ENCODE results near the gene SLC51A. TPM values are rescaled to one million over a fixed set of nuclear protein-coding genes. Genes with fewer than 3 reads are reported as not detected.

SLC51A gene
- total and polyA plus RNA-seq, 2 of the 13 experiments (the other 11 are each of a cell fraction or from before 2014, with no cell fraction given): 4.3 to 48.8 TPM

DNA sequence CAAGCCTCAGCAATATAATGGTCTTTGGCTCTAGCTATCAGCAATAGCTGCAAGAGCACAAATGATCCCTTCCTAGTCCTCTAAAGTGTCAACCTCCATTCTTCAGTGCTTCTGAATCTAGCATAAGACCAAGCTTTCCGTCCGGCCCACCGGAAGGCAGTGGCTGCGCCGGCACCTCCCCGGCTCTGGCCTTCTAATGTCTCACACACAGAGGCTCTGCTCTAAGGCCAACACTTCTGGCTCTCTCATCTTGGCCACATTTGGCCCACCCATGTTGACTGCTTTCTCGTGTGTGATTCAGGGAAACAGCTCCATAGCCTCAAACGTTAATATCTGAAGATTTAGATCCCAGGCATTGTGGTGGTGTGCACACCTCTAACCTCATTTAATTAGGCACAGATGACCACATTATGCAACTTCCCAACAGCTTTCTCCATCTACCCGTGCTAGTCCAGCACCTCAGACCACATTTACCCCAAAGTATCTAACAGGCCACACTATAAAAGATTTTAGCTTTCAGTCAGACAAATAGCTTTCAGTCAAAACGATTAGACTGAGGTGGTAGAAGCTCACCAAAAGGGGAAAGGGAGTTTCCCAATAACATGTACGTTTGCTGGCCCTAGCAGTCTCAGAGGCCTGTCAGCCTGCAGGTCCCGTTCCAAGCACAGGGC is 19.3 kb downstream of the SLC51A start:
- Histone ChIP-seq H3K27me3 (ENCODE audit: control insufficient read depth in 1 of 2, insufficient read depth in 2 of 2, low read length in 2 of 2) (no peaks in the 10 kb centered on the region), H2AFZ (ENCODE audit: low read length) (no peak overlapping the region), H3K79me2 (ENCODE audit: insufficient read depth, low read length) (no peaks in the 10 kb centered on the region), H4K20me1 (ENCODE audit: insufficient read depth, low read length) (no peaks in the 10 kb centered on the region), H3K4me1 (ENCODE audit: insufficient read depth, low read length) (peaks cover 4% of the 10 kb centered on the region), H3K27ac (ENCODE audit: extremely low read length, insufficient read depth, low read length) (no peak overlapping the region), H3K4me2 (ENCODE audit: low read depth, low read length) (no peak overlapping the region), H3K36me3 (replicated peaks in 1 of 2; ENCODE audit: control insufficient read depth in 1 of 2, insufficient read depth in 2 of 2, low read length in 2 of 2) (peaks cover 2 to 32% of the 10 kb centered on the region in 2 experiments), H3K9me3 (ENCODE audit: low read length) (no peaks in the 10 kb centered on the region), H3K9ac (ENCODE audit: insufficient read depth, low read depth, low read length) (no peak overlapping the region), H3K4me3 (replicated peaks in 1 of 3; ENCODE audit: insufficient read depth in 1 of 3, low read depth in 2 of 3, low read length in 3 of 3) (no peak overlapping the region)
- intact Hi-C loops (cut with micrococcal nuclease; ENCODE audit: unreplicated experiment) (no loop called here), in situ Hi-C loops (cut with HindIII; ENCODE audit: extremely low pct_ligation_motif_present, low pct_unique_long_range_greater_than_20kb) (no loop called here)
- no peak for ATAC-seq
- no peak for FAIRE-seq
- CTCF ChIA-PET (ENCODE audit: low intra/inter-chr PET ratio, low total read pairs): no interaction called here
- 88% methylated on average over 12 of the region's 12 CpGs for WGBS (ENCODE audit: low lambda C conversion rate)
- no peak for DNase-seq (ENCODE audit: low spot score)
- POLR2A ChIA-PET: no interaction called here
- TF ChIP-seq, protein P1, sequence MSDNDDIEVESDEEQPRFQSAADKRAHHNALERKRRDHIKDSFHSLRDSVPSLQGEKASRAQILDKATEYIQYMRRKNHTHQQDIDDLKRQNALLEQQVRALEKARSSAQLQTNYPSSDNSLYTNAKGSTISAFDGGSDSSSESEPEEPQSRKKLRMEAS (IDR thresholded peaks at IDR 0.05): no peak
- TF ChIP-seq KAT8 (CRISPR knock-in tag; IDR thresholded peaks at IDR 0.05) (no peak), JUNB (CRISPR knock-in tag; IDR thresholded peaks at IDR 0.05; ENCODE audit: borderline replicate concordance) (no peak), HNRNPLL (IDR thresholded peaks at IDR 0.05; ENCODE audit: low read depth, low read length, poor library complexity, severe bottlenecking) (no peak)
- TF ChIP-seq, protein P2, sequence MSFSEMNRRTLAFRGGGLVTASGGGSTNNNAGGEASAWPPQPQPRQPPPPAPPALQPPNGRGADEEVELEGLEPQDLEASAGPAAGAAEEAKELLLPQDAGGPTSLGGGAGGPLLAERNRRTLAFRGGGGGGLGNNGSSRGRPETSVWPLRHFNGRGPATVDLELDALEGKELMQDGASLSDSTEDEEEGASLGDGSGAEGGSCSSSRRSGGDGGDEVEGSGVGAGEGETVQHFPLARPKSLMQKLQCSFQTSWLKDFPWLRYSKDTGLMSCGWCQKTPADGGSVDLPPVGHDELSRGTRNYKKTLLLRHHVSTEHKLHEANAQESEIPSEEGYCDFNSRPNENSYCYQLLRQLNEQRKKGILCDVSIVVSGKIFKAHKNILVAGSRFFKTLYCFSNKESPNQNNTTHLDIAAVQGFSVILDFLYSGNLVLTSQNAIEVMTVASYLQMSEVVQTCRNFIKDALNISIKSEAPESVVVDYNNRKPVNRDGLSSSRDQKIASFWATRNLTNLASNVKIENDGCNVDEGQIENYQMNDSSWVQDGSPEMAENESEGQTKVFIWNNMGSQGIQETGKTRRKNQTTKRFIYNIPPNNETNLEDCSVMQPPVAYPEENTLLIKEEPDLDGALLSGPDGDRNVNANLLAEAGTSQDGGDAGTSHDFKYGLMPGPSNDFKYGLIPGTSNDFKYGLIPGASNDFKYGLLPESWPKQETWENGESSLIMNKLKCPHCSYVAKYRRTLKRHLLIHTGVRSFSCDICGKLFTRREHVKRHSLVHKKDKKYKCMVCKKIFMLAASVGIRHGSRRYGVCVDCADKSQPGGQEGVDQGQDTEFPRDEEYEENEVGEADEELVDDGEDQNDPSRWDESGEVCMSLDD (CRISPR knock-in tag; IDR thresholded peaks at IDR 0.05; ENCODE audit: borderline replicate concordance): no peak
- no TSS peak for BruUV-seq (replicated peaks)
